A549 (cell line): ENCODE data around the gene ZNF586. TPM values are rescaled to one million over a fixed set of nuclear protein-coding genes. Genes with fewer than 3 reads are reported as not detected.
A peak's percentile ranks its signal among the peaks of the same experiment; 100 is the strongest.

Source experiments
- ATAC-seq, 2 experiments: fragments of 200-7000 bp in 1 of 2; fragments of >200 bp in 1 of 2; cut with Nextera tagmentation in 1 of 2; cut with Tn5 transposase in 1 of 2; 3 replicates each; pipeline versions ENCODE4 v1.8.0 to v1.9.1; 2018 to 2020; ENCODE audit warnings: mild to moderate bottlenecking in 1 of 2, moderate library complexity in 1 of 2
- CTCF ChIA-PET: fragments of 300-600 bp; sonication (Branson Sonifier 250); formaldehyde crosslinking; extraction: SDS; loops from one replicate; lab custom pipeline; 2021; ENCODE audit warnings: antibody characterized with exemption, inconsistent platforms; lab: Yijun Ruan, JAX
- POLR2A ChIA-PET: fragments of 350-600 bp; formaldehyde crosslinking; extraction: SDS; loops from one replicate; lab custom pipeline; 2021; ENCODE audit warnings: antibody characterized with exemption, inconsistent platforms; lab: Yijun Ruan, JAX
- DNase-seq, 2 experiments: peaks; one replicate each; pipeline versions ENCODE4 v3.0.0 to v3.0.0-alpha.2; 2011 to 2016; ENCODE audit warnings: low read depth in 1 of 2, low spot score in 1 of 2
- FAIRE-seq: peaks from 2 replicates; lab custom pipeline; 2011; peaks lifted over from hg19 to GRCh38; lab: Jason Lieb, UNC
- H3K27ac ChIP-seq, 2 experiments: fragments of >200 bp; sonication (Bioruptor Twin); formaldehyde crosslinking; 3 replicates each; pipeline ENCODE4 v1.5.1; 2016 to 2017
- H3K4me1 ChIP-seq: fragments of >200 bp; sonication (Bioruptor Twin); formaldehyde crosslinking; 3 replicates; pipeline ENCODE4 v1.6.1; 2016
- H3K4me2 ChIP-seq: fragments of >200 bp; sonication (Bioruptor Twin); formaldehyde crosslinking; 3 replicates; pipeline ENCODE4 v1.6.1; 2016
- H3K4me3 ChIP-seq: fragments of >200 bp; sonication (Bioruptor Twin); formaldehyde crosslinking; 3 replicates; pipeline ENCODE4 v1.5.1; 2016
- H3K9me3 ChIP-seq: fragments of >200 bp; sonication (Bioruptor Twin); formaldehyde crosslinking; 3 replicates; pipeline ENCODE4 v1.6.1; 2016
- BCL3 ChIP-seq: fragments of >200 bp; sonication (Bioruptor Twin); formaldehyde crosslinking; IDR thresholded peaks from 3 replicates; pipeline ENCODE4 v1.6.1; 2016
- CBX2 ChIP-seq: fragments of 200-600 bp; sonication (generic); IDR thresholded peaks from 2 replicates; pipeline ENCODE4 v1.6.1; 2016; ENCODE audit warnings: low read depth, mild to moderate bottlenecking, borderline replicate concordance
- CHD4 ChIP-seq: fragments of 200-600 bp; sonication (generic); IDR thresholded peaks from 2 replicates; pipeline ENCODE4 v1.6.1; 2016; ENCODE audit warnings: antibody characterized with exemption, mild to moderate bottlenecking, borderline replicate concordance
- EHF ChIP-seq: fragments of 250-450 bp; sonication (Bioruptor Pico); IDR thresholded peaks from 2 replicates; pipeline ENCODE4 v1.5.0; 2020; ENCODE audit warnings: mild to moderate bottlenecking
- ESRRA ChIP-seq: fragments of 150-350 bp; IDR thresholded peaks from 2 replicates; pipeline ENCODE4 v1.6.1; 2014; ENCODE audit warnings: mild to moderate bottlenecking, low read length, borderline replicate concordance
- FOSB ChIP-seq: fragments of 250-450 bp; sonication (Bioruptor Pico); IDR thresholded peaks from 2 replicates; pipeline ENCODE4 v1.5.0; 2020; ENCODE audit warnings: mild to moderate bottlenecking, moderate library complexity
- FOSL2 ChIP-seq, 2 experiments: fragments of 450-650 bp in 1 of 2; fragments of >200 bp in 1 of 2; sonication (Bioruptor Twin) in 1 of 2; formaldehyde crosslinking; IDR thresholded peaks; 2 replicates each; pipeline versions ENCODE4 v1.5.0 to v1.6.1; 2016 to 2020; ENCODE audit warnings: mild to moderate bottlenecking in 1 of 2, moderate library complexity in 1 of 2
- HDAC2 ChIP-seq: fragments of 200-600 bp; sonication (generic); IDR thresholded peaks from 2 replicates; pipeline ENCODE4 v1.6.1; 2016
- HEYL ChIP-seq: fragments of 250-450 bp; sonication (Bioruptor Pico); IDR thresholded peaks from 2 replicates; pipeline ENCODE4 v1.8.0; 2021; ENCODE audit warnings: mild to moderate bottlenecking, moderate library complexity
- HOXB13 ChIP-seq: fragments of 250-450 bp; sonication (Bioruptor Pico); IDR thresholded peaks from 2 replicates; pipeline ENCODE4 v1.5.0; 2020; ENCODE audit warnings: low read depth, mild to moderate bottlenecking, moderate library complexity
- MAZ ChIP-seq: fragments of 150-350 bp; IDR thresholded peaks from 2 replicates; pipeline ENCODE4 v1.6.1; 2014; ENCODE audit warnings: antibody characterized with exemption, low read depth, low read length, borderline replicate concordance
- MYC ChIP-seq: IDR thresholded peaks from 2 replicates; pipeline ENCODE4 v1.6.1; 2012; ENCODE audit warnings: mild to moderate bottlenecking, inconsistent platforms, low read length, improper control_type of control experiment, borderline replicate concordance
- NFE2L2 ChIP-seq: fragments of 150-350 bp; conservative IDR thresholded peaks from 2 replicates; pipeline ENCODE4 v1.6.1; 2014; ENCODE audit warnings: low read length
- NR3C1 ChIP-seq: fragments of >200 bp; sonication (Bioruptor Twin); formaldehyde crosslinking; IDR thresholded peaks from 3 replicates; pipeline ENCODE4 v1.6.1; 2017
- PBX3 ChIP-seq: IDR thresholded peaks from 2 replicates; pipeline ENCODE4 v1.6.1; 2012
- POLR2AphosphoS2 ChIP-seq: conservative IDR thresholded peaks from 2 replicates; pipeline ENCODE4 v1.6.1; 2012; ENCODE audit warnings: low read length, improper control_type of control experiment, inconsistent platforms
- RCOR1 ChIP-seq: fragments of 150-350 bp; IDR thresholded peaks from 2 replicates; pipeline ENCODE4 v1.6.1; 2014; ENCODE audit warnings: antibody characterized with exemption, low read length, low read depth
- REST ChIP-seq: fragments of 200-600 bp; sonication (generic); IDR thresholded peaks from 2 replicates; pipeline ENCODE4 v1.6.1; 2016; ENCODE audit warnings: antibody characterized with exemption, mild to moderate bottlenecking, moderate library complexity
- ZNF302 ChIP-seq: fragments of 250-450 bp; sonication (Bioruptor Pico); IDR thresholded peaks from 2 replicates; pipeline ENCODE4 v1.9.0; 2021; ENCODE audit warnings: inconsistent platforms, mild to moderate bottlenecking, moderate library complexity
- WGBS: methylation state at CpG from one replicate; pipeline ENCODE4 v1.1.6; 2017; ENCODE audit errors: missing lambda C conversion rate; 5-methylcytosine and 5-hydroxymethylcytosine counted together
- polyA plus RNA-seq, 4 experiments: library from polyadenylated mRNA; depleted of rRNA in 3 of 4; stranded (reverse); fragments of >200 nt; fragmentation: RNase III in 1 of 4; extraction: RNeasy Plus Mini Kit Qiagen cat#74134 plus additional on column Dnase treatment in 1 of 4; gene quantifications; 2 replicates in 3 of 4; 3 replicates in 1 of 4; pipeline ENCODE4 v1.2.3, GENCODE V29; 2011 to 2017
- TF ChIP-seq, protein P1 (sequence below): fragments of >200 bp; sonication (Bioruptor Twin); formaldehyde crosslinking; IDR thresholded peaks from 2 replicates; pipeline ENCODE4 v1.6.1; 2016
- TF ChIP-seq, protein P2 (sequence below): fragments of 250-450 bp; sonication (Bioruptor Pico); IDR thresholded peaks from 2 replicates; pipeline ENCODE4 v1.5.0; 2020; ENCODE audit warnings: low read depth, mild to moderate bottlenecking, moderate library complexity

Gene ZNF586
- polyA plus RNA-seq, 2 of the 4 experiments (the other 2 are of a cell fraction): 7.1 to 8.2 TPM

GRCh38 chr19:57746580-57747471, 22.6 kb upstream of the ZNF586 start, which contains the start of gene ZNF776 (continued):
- TF ChIP-seq REST (no peak), FOSB (CRISPR knock-in tag) (no peak), NFE2L2 (no peak), HOXB13 (CRISPR knock-in tag) (no peak)

DNA sequence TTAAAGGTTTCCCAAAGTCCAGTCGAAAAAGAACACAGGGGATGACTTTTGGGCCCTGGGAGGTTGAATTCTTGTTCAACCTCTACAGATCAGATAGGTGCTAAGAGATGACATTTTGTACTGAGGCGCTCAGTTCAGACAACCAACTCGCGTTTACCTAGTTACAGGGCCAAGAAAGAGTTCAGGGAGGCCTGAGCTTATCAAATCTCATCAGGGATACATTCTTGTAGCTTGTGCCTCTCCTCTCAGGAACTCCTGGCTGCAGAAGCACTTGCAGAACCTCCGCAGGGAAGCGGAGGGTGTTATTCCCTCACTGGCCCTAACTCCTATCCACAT, 22.0 kb upstream of the ZNF586 start:
- DNase-seq: no peak
- ATAC-seq: no peak; a peak in 2 of 6 replicates
- POLR2A ChIA-PET: interaction anchor here (1.5 to 1.6 kb wide), 3 partner anchors 22 to 72 kb away, joined by 7 read pairs; partner anchors contain the start of genes ZNF551 and ZNF586
- H3K4me2 ChIP-seq: peak overlapping the region; percentile 72
- no peak for FAIRE-seq
- TF ChIP-seq MAZ: no peak
- no peak for TF ChIP-seq HOXB13 (CRISPR knock-in tag)
- TF ChIP-seq, protein P1, sequence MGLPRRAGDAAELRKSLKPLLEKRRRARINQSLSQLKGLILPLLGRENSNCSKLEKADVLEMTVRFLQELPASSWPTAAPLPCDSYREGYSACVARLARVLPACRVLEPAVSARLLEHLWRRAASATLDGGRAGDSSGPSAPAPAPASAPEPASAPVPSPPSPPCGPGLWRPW: no peak
- TF ChIP-seq HEYL (CRISPR knock-in tag): no peak
- no peak for TF ChIP-seq EHF (CRISPR knock-in tag)
- TF ChIP-seq ZNF302 (CRISPR knock-in tag): no peak
- TF ChIP-seq FOSL2 (IDR thresholded peaks at IDR 0.05): no peak
- TF ChIP-seq FOSL2 (CRISPR knock-in tag; IDR thresholded peaks at IDR 0.05): no peak
- TF ChIP-seq, protein P2, sequence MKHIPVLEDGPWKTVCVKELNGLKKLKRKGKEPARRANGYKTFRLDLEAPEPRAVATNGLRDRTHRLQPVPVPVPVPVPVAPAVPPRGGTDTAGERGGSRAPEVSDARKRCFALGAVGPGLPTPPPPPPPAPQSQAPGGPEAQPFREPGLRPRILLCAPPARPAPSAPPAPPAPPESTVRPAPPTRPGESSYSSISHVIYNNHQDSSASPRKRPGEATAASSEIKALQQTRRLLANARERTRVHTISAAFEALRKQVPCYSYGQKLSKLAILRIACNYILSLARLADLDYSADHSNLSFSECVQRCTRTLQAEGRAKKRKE (CRISPR knock-in tag): no peak
- no peak for TF ChIP-seq HDAC2
- TF ChIP-seq NR3C1: no peak
- no peak for TF ChIP-seq CHD4
- H3K4me1 ChIP-seq: no peaks in the 10 kb centered on the region
- peaks cover 87% of the 10 kb centered on the region for H3K9me3 ChIP-seq
- CTCF ChIA-PET: interaction anchor here (0.6 to 1.4 kb wide), 3 partner anchors 10 to 463 kb away, joined by 3 read pairs; no protein-coding TSS in a partner anchor
- peak overlapping the region; percentile 63 to 87; a peak in 5 of 6 replicates for H3K27ac ChIP-seq
- peak overlapping the region; percentile 73 for H3K4me3 ChIP-seq
- 72% methylated on average over 6 of the region's 6 CpGs for WGBS

DNA sequence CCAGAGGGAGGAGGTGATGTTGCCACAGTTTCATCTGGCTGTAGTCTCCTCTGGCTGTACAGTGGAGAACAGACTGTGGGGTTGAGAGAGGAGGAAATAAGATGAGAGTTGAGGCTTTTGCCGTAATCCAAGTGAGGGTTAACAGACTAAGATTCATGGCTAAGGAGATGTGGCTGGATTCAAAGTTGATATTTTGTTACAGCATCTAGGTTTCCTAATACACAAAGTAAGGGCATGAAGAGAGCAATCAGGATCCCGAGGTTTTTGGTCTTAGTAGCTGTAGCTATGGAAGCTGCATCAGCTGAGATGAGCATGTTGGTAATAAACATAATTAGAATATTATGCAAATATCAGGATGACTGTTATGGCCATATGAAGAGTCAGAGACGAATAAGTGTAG, 21.4 kb upstream of the ZNF586 start:
- Histone ChIP-seq H3K9me3 (peaks cover 91% of the 10 kb centered on the region), H3K27ac (no peak overlapping the region)
- TF ChIP-seq BCL3: no peak
- no peak for TF ChIP-seq HOXB13 (CRISPR knock-in tag)
- TF ChIP-seq POLR2AphosphoS2: no peak
- TF ChIP-seq ESRRA: no peak
- TF ChIP-seq MYC: no peak
- TF ChIP-seq PBX3: no peak
- TF ChIP-seq RCOR1: no peak
- no peak for TF ChIP-seq CBX2
- TF ChIP-seq EHF (CRISPR knock-in tag): no peak
- TF ChIP-seq, protein P1: no peak
- TF ChIP-seq, all 56 proteins: peak for 0
- ATAC-seq (no peak), DNase-seq (no peak), FAIRE-seq (no peak)
- ChIA-PET POLR2A (interaction anchor here (1.6 kb wide), 1 partner anchor 66 kb away, joined by 7 read pairs; the partner anchor contains the start of gene ZNF551), CTCF (no interaction called here)
- 88% methylated on average over 3 of the region's 3 CpGs for WGBS
- Histone ChIP-seq H3K4me2 (no peak overlapping the region), H3K4me3 (peak overlapping the region; percentile 73; the same call in 1 of the 3 replicates), H3K4me1 (no peaks in the 10 kb centered on the region)
